ENCODE data around the gene ZNF415.

GRCh38 chr19:53112286-53112685, 20.4 kb downstream of the ZNF415 start:
- TF ChIP-seq CTCF (IDR thresholded peaks at IDR 0.05) = no peak
- no peak for TF ChIP-seq POLR2A (IDR thresholded peaks at IDR 0.05)
